Stimulated activated CD8-positive, alpha-beta memory T cell treated with anti-CD3 and anti-CD28 coated beads, Interleukin-12 subunit alpha, Interleukin-12 subunit beta, amount 100 ng/mL, for 4 hours (primary cell): ENCODE measurements around the gene PLPPR5.

Source experiments
- DNase-seq: peaks from one replicate; pipeline ENCODE4 v3.0.0-alpha.2; 2020; ENCODE audit warnings: low read depth

PLPPR5 gene

GRCh38 chr1:98849969-98850636 is 154.6 kb downstream of the PLPPR5 start:
- no peak for DNase-seq

GRCh38 chr1:98842241-98842640 is 162.4 kb downstream of the PLPPR5 start:
- no peak for DNase-seq
